Mesothelial cell of epicardium (in vitro differentiated cells): ENCODE measurements around the gene MYBPC1. TPM values are rescaled to one million over a fixed set of nuclear protein-coding genes. Genes with fewer than 3 reads are reported as not detected.
A peak's percentile ranks its signal among the peaks of the same experiment; 100 is the strongest.

ENCODE experiments used
- DNase-seq, 2 experiments: peaks; one replicate each; pipeline ENCODE4 v3.0.0; 2021; ENCODE audit warnings: low spot score in 2 of 2; ENCODE audit not compliant: unreplicated experiment in 2 of 2
- H3K27ac Mint-ChIP-seq: 2 replicates; pipeline ENCODE4 v1.8.0; 2021; ENCODE audit warnings: mixed read lengths
- H3K27me3 Mint-ChIP-seq: 2 replicates; pipeline ENCODE4 v1.8.0; 2021; ENCODE audit warnings: low read depth, mixed read lengths
- H3K36me3 Mint-ChIP-seq: 2 replicates; pipeline ENCODE4 v1.8.0; 2021; ENCODE audit warnings: mixed read lengths
- H3K4me1 Mint-ChIP-seq: 2 replicates; pipeline ENCODE4 v1.8.0; 2021; ENCODE audit warnings: mixed read lengths
- H3K4me3 Mint-ChIP-seq: 2 replicates; pipeline ENCODE4 v1.8.0; 2021; ENCODE audit warnings: mild to moderate bottlenecking, moderate library complexity, mixed read lengths
- H3K9me3 Mint-ChIP-seq: 2 replicates; pipeline ENCODE4 v1.8.0; 2021; ENCODE audit warnings: mixed read lengths
- total RNA-seq: library from RNA; stranded (reverse); gene quantifications from 3 replicates; pipeline ENCODE4 v1.2.1, GENCODE V29; 2021
- TF ChIP-seq, protein P1 (sequence below): fragments of 200-600 bp; sonication (generic); IDR thresholded peaks from one replicate; pipeline ENCODE4 v1.5.0; 2021; ENCODE audit warnings: antibody characterized with exemption; ENCODE audit not compliant: unreplicated experiment

Gene MYBPC1
- total RNA-seq, 1 donor from 2014 or later: not detected

DNA sequence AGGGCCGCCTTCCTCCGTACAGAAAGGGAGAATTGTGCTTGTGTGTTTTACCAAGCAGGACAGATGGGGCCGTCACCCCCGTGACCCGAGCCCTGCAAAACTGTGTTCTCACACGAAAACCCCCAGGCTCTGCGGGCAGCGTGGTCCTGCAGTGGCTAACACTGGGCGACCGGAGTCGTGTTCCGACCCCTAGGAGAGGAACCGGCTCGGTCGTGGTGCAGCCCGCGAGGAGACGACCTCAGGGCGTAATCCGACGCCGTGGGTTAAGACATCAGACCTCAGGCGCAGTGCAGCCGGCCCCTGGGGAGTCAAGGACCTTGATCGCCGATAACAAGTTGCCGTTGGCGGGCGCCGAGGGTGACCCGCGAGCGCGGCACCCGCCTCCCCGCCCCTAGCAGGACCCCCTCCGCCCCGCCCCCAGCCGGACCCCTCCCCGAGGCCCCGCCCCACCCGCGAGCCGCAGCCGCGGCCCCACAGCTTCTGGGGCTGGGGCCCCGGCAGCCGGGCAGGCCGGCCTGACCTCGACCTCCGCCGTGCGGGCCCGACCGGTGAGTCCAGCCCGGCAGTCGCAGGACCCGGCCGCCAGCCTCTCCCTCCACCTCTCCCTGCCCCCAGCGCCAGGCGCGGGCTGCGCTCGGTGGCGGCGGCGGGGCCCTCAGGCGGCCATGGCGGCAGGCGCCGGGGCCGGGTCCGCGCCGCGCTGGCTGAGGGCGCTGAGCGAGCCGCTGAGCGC, 102.6 kb downstream of the MYBPC1 start, which contains the start of gene CHPT1:
TSS of gene CHPT1 (plus strand) at position 444 of the 733 bp plus-strand sequence. CDS start at position 666, 222 bp downstream.
- peaks cover 24% of the 10 kb centered on the region for H3K4me1 Mint-ChIP-seq
- no peaks in the 10 kb centered on the region for H3K36me3 Mint-ChIP-seq
- H3K4me3 Mint-ChIP-seq: peak within 1 kb of the TSS; percentile 86
- DNase-seq: peak; percentile 37 to 69
- TF ChIP-seq, protein P1, sequence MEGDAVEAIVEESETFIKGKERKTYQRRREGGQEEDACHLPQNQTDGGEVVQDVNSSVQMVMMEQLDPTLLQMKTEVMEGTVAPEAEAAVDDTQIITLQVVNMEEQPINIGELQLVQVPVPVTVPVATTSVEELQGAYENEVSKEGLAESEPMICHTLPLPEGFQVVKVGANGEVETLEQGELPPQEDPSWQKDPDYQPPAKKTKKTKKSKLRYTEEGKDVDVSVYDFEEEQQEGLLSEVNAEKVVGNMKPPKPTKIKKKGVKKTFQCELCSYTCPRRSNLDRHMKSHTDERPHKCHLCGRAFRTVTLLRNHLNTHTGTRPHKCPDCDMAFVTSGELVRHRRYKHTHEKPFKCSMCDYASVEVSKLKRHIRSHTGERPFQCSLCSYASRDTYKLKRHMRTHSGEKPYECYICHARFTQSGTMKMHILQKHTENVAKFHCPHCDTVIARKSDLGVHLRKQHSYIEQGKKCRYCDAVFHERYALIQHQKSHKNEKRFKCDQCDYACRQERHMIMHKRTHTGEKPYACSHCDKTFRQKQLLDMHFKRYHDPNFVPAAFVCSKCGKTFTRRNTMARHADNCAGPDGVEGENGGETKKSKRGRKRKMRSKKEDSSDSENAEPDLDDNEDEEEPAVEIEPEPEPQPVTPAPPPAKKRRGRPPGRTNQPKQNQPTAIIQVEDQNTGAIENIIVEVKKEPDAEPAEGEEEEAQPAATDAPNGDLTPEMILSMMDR: no peak
- peak within 1 kb of the TSS; percentile 83 for H3K27ac Mint-ChIP-seq
- H3K9me3 Mint-ChIP-seq: no peaks in the 10 kb centered on the region
- H3K27me3 Mint-ChIP-seq: peaks cover 5% of the 10 kb centered on the region

GRCh38 chr12:101697930-101698799, 103.4 kb downstream of the MYBPC1 start:
- peaks cover 31% of the 10 kb centered on the region for H3K4me1 Mint-ChIP-seq
- no peaks in the 10 kb centered on the region for H3K36me3 Mint-ChIP-seq
- peak overlapping the region; percentile 86 for H3K4me3 Mint-ChIP-seq
- peaks cover 5% of the 10 kb centered on the region for H3K27me3 Mint-ChIP-seq
- no peak for DNase-seq
- peak overlapping the region; percentile 83 for H3K27ac Mint-ChIP-seq
- TF ChIP-seq, protein P1: no peak
- H3K9me3 Mint-ChIP-seq: no peaks in the 10 kb centered on the region

- Mint-ChIP-seq H3K27me3 (peaks cover 5% of the 10 kb centered on the region), H3K36me3 (no peaks in the 10 kb centered on the region), H3K4me1 (peaks cover 31% of the 10 kb centered on the region), H3K27ac (peak overlapping the region; percentile 83), H3K4me3 (peak overlapping the region; percentile 86), H3K9me3 (no peaks in the 10 kb centered on the region)
- TF ChIP-seq, protein P1: no peak
- DNase-seq: no peak
Measured at GRCh38 chr12:101698800-101699347, 104.1 kb downstream of the MYBPC1 start.

- no peak overlapping the region for H3K4me3 Mint-ChIP-seq
- TF ChIP-seq, protein P1: no peak
- no peak for DNase-seq
- H3K36me3 Mint-ChIP-seq: no peaks in the 10 kb centered on the region
- H3K27ac Mint-ChIP-seq: no peak overlapping the region
- H3K9me3 Mint-ChIP-seq: no peaks in the 10 kb centered on the region
- H3K27me3 Mint-ChIP-seq: peaks cover 2% of the 10 kb centered on the region
- peaks cover 31% of the 10 kb centered on the region for H3K4me1 Mint-ChIP-seq
Measured at GRCh38 chr12:101700299-101700820, 105.6 kb downstream of the MYBPC1 start.

GRCh38 chr12:101703487-101703886, 108.7 kb downstream of the MYBPC1 start:
- DNase-seq: no peak
- Mint-ChIP-seq H3K27ac (no peak overlapping the region), H3K4me1 (peaks cover 21% of the 10 kb centered on the region), H3K36me3 (no peaks in the 10 kb centered on the region), H3K27me3 (no peaks in the 10 kb centered on the region), H3K4me3 (no peak overlapping the region), H3K9me3 (no peaks in the 10 kb centered on the region)
- TF ChIP-seq, protein P1: no peak
